Measurements from ENCODE around the gene RALGPS1.
"Not testable (repeated sequence)": the region's sequence is repeated elsewhere in the genome, so short reads cannot be mapped to it uniquely, and the experiment has no call there.

RALGPS1 gene

DNA sequence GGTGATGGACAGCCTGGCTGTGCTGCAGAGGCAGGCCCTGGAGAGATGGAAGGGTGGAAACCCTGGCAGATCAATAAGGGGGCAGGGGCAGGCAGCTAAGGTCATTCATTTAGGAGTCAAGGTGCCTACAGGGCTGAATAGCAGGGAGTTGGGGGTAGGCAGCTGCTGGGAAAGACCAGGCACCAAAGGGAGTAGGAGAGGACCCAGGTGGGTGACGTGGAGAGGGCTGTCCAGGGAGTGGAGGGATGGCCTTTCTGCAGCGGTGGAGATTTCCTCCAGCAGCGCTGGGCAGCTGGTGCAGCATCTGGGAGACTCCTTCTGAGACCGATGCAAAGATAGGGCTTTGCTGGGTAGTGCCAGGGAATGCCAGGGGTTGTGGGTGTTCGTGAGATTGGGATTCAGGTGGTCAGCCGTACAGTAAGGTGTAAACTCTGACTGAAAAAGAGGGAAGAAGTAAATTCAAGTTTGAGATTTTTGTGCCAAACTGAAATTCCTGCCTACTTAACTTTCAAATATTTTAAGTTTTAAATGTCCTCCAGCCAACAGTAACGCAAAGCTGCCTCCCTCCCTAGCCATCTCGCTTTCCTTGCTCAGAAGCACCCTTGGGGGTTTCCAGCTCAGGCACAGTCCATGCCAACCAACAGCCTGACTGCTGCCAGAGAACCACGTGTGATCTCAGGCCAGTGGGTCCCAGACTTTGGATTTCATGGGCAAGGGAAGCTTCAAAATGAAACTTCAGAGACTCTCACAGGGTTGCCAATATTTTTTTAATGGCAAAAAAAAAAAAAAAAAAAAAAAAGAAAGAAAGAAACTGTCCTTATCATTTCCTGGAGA, 226.5 kb downstream of the RALGPS1 start:
- DNase-seq: no peak

DNA sequence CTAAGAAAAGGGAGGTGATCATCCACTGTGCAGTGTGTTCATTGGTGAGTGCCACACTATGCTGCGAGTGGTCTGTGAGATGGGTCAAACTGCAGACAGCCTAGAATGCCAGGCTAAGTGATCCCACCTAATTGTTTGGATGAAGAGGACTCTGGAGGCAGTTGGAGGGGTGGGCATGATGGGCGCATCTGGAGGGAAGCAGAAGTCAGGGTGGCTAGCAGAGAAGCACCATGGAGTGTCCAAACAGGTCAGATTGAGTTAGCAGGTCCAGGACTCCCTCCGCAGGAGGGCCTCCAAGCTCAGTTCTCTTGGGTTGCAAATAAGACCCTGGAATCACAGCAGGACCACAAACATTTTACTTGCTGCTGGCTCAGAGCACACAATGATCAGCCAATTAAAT, 227.7 kb downstream of the RALGPS1 start:
- no peak for DNase-seq

DNA sequence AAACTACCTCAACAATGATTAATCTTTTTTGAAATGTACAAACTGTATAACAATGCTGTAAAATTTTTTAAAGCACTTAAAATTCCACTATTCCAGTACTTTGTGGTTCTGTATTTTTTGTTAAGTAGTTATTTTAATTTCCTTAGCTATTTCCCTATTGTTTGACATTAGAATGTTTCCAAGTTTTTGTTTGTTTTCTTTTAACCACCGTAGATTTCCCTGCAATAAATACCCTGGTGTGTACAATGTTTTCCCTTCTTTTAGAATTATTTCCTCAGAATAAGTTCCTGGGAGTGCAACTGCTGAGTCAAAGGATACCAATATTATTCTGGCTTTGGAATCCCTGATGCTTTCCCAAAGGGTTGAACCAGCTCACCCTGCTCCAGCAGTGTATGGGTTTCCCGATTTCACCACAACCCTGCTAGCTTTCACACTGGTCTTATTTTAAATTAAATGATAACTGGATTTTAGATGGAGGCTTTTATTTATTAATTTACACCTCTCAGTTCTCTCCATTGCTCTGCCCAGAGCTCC, 228.4 kb downstream of the RALGPS1 start:
- no peak for DNase-seq

DNA sequence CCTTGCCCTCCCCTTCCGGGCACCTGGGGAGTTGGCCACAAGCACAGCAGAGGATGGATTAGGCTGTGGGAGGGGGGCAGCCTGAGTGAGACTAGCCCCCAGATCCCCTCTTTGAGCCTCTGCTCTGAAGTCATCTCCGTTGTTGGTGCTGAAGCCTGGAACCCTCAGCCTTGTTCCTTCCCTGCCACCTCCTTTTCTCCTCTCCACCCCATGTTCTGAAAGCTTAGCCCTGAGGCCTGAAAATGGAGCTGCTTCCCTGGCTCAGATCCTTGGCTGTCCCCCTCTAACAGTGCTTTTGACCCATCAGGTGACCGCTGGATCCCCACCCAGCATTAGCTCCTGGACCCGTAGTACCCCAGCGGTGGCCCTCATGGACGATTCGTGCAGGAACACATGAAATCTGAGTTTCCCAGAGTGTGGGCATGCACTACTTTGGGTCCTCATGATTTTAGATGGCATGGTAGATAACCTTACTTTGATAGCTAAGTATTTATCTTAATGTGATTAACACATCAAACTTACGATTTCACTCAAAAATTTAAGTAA, 229.4 kb downstream of the RALGPS1 start:
- no peak for DNase-seq

DNA sequence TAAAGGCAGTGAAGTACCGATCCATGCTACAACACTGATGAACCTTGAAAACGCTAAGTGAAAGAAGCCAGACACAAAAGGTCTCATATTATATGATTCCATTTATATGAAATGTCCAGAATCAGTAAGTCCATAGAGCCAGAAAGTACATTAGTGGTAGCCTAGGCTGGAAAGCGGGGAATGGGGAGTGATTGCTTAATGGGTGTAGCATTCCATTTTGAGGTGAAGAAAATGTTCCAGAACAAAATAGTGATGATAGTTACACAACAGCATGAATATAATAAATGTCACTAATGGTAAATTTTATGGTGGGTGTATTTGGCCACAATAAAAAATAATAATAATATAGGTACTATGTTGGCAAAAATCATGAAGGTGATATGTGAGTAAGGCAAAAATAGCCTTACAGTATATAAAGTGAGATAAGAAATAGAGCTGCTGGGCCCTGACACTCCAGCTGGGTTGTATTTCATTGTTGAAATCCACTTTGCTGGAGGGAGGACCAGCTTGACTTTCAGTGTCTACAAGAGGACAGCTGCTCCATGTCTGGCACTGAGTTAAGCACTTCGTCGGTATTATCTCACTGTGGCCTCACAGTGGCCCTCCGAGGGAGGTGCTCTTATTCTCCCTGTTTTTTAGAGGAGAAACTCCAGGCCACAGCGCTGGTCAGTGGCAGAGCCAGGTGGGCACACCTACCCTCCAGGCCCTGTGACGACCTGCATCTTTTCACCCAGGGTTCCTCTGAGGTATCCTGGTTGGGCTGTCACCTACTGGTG, 230.3 kb downstream of the RALGPS1 start:
- no peak for DNase-seq

DNA sequence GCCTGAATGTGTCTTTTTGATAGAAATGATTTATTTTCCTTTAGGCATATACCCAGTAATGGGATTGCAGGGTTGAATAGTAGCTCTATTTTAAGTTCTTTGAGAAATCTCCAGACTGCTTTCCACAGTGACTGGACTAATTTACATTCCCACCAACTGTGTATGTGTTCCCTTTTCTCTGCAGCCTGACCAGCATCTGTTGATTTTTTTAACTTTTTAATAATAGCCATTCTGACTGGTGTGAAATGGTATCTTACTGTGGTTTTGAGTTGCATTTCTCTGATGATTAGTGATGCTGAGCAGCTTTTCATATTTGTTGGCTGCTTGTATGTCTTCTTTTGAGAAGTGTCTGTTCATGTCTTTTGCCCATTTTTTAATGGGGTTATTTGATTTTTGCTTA, 232.3 kb downstream of the RALGPS1 start:
- not testable (repeated sequence) for DNase-seq

DNA sequence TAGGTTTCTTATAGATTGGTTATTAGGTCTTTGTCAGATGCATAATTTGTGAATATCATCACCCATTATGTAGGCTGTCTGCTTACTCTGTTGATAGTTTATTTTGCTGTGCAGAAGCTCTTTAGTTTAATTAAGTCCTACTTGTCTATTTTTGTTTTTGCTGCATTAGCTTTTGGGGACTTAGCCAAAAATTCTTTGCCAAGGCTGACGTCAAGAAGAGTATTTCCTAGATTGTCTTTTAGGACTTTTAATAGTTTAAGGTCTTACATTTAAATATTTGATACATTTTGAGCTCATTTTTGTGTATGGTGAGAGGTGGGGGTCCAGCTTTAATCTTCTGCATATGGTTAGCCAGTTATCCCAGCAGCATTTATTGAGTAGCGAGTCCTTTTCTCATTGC, 232.7 kb downstream of the RALGPS1 start:
- no peak for DNase-seq

DNA sequence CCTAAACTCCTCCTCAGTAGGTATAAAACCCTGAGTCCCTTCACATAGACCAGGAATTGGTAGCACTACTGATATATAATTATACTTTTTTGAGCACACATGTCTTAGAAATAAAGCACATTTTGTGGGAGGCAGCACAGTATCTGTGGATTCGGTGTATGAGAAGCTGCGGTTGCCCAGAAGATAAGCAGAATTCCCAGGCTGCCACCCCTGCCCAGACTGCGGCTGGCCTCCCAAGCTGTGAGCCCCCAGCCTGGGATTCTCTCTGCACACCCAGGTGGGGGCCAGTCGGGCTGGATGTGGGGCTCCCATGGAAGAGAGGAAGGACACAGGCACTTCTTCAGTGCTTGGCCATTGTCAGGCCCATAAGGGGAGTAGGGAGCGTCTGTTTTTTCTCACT, 233.4 kb downstream of the RALGPS1 start:
- no peak for DNase-seq

DNA sequence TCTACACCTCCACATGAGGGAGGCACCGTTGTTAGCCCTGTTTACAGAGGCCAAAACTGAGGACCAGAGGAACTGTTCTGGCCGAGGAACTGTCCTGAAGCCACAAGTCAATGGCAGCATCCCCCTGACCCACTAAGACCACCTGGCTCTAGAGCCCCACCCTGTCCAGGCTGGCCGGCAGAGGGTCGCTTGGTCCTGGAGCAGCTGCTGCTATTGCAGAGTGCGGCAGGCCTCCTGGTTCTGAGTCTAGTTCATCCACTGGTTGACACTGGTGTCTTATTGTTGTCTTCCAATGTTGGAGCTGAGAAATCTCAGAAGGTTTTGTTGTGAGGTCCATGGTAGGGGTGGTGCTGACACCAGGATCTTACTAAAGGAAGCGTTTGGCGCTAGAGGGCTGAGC, 234.4 kb downstream of the RALGPS1 start:
- no peak for DNase-seq

DNA sequence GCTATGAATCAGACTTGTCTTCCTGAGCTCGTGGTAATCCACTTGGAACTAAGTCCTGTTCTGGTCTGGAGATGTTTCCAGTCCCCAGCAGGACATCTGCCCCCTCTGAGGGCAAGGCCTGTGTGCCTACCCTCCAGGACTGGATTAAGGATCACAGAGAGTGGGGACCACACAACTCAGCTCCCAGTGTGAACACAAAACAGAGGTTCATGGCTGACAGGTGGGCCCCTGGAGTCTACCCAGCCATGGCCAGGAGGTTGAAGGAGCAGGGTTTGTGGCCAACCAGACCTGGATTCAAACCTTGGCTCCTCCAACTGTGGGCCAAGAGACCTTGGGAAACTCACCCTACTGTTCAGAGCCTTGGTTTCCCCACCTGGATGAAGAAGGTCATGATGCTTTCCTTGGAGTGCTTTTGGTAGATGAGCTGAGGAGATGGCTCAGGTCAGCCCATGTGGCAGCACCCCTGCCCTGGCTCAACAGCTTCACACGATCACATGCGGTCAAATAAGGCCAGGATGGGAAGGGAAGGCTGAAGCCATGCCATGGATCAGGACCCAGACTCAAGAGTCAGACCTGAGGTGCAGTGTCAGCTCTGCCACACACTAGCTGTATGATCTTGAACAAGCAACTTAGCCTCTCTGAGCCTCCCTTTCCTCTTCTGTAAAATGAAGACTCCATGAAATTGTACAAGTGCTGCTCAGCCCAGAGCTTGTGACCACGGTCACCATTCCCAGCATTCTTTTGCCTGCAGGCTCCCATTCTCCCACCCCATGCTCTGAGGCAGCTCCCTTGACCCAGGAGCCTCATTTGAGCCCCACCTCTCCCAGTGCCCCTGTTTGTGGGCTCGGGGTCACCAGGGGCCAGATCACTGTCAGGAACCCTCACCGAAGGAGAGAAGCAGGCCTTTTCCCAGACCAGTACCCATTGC, 235.1 kb downstream of the RALGPS1 start:
- no peak for DNase-seq

DNA sequence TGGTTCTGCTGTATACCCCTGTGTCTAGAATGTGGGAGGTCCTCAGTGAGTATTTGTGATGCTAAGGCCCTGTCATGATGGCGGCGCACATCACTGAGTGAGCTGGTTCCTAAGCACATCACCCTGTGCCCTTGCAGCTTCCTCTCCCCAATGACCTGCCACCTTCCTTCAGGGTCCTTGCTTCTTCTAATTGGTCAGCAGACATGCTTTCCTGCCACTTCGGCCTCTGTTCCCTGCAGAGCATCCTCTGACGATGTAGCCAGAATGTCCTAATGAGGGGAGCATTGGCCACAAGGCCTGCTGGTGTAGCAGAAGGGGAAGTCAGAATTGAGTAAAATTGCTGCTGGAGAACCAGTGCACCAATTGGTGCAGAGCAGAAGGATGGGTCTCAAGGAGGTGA, 238.9 kb downstream of the RALGPS1 start:
- DNase-seq: no peak

DNA sequence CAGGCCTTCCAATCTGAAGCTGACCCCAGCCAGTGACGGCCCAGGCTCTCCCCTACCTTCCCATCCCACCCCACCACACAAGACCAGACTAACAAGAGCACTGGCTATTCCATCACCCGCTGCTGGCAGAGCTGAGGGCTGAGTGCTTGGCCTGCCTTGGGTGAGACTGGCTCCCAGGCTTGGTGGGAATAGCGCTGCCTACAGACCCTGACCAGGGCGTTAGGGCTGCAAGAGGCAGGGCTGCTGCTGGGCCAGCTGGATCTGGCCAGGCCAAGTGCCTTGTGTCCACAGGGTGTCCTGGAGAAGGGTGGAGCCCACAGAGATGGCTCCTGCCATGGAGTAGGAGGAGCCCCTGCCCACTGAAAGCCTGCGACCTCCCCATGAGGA, 239.4 kb downstream of the RALGPS1 start:
- no peak for DNase-seq

DNA sequence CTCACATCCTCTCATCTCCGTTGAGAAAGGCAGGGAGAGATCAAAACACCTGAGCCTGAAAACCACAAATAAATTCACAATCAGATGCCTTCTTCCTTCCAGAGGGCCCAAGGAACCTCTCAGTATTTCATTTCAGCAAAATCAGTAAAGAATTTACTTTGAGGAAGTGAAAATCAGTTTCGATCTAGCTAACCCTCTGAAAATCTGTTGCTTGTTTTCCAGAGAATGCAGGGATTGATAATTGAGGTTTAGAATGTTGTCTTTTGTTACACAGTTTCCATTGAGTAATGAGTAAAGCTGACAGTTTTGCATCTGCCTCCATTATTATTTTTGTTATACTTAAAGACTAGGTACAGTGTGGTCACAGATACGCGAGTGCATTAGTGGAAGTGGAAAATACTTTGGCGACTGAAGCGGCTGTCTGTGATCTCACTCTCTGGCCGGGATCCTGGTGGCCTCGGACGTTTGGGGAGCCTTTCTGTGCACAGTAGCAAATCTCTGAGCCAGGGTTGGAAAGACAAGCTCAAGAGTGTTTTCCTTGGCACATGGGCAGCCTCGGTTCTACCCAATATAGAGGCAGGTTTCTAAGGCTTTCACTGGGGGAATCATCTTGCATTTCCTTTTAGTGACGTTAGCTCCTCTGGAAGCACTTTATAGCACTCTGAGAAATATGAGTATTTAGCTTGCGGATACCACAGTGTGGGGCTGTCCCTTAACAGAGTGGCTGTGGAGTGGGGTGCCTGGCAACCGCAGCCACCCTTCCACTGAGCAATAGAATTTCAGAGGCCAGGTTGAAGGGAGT, 240.0 kb downstream of the RALGPS1 start:
- DNase-seq: peak; percentile 31

DNA sequence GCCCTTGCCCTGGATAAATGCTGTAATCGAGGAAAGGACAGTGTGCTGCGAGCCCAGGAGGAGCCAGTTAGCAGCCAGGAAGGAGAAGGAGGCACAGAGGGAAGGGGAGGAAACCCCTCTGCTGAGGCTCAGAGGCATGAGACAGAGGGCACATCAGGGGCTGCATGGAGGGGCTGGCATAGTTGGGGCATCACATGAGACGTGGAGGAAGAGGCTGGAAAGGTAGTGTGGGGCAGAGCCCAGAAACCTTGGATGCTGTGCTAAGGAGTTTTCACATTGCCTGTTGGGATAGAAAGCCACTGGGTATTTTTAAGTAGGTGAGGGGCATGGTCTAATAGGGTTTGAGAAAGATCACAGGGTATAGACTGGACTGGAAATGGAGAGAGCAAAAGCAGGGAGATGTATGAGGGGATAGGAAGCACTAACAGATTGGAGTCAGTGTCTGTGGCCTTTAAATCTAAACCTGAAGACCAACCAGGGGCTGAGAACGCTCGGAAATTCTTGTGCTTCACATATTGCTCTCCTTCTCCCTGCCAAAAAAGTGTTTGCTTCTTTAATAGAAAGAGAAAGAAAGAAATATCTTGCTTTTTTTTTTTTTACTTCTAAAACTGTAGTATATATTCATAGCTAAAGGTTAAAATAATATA, 240.9 kb downstream of the RALGPS1 start:
- DNase-seq: no peak

DNA sequence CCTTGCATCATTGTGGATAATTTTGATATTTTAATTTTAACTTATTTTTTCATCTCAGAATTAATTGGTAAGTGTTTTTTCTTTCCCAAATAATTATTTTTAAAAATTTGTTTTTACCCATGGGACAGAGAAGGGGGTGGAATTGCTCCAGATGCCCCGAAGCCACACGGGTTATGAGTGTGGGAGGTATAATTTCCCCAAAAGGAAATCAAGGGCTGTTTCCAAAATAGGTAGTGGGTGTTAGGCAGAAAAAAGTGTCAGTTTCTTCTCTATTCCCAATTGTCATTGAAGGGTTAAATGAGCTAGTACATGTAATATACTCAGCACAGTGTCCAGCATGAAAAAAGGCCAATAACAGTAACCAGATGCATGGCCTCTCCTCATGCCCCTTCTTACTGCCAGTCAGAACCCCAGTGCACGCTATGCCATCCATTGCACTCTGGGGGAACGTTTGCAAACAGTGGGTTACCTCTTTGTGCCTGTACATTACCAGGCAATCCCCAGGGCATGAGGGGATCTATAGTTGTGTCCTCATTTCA, 244.3 kb downstream of the RALGPS1 start:
- no peak for DNase-seq

DNA sequence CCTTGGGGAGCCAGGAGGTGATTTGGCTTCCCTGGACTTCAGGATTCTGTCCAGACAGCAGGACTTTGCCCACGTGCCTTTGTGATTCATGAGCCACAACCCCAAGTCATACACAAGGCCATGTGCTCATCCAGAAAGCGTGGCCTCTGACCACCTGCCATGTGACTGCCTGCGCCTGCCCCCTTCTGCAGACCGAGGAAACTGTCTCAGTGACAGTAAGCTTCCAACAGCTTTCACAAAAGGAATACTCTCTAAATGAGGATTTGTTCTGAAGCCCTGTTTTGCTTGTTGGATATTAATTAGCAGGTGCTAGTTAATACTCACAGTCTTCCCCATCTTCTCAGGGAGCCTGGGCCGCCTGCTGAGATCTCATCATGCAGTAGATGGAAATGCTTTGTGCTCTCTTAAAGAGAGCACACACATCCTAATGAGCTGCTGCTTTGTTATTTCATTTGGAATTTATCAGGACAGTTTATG, 244.8 kb downstream of the RALGPS1 start:
- DNase-seq: no peak

DNA sequence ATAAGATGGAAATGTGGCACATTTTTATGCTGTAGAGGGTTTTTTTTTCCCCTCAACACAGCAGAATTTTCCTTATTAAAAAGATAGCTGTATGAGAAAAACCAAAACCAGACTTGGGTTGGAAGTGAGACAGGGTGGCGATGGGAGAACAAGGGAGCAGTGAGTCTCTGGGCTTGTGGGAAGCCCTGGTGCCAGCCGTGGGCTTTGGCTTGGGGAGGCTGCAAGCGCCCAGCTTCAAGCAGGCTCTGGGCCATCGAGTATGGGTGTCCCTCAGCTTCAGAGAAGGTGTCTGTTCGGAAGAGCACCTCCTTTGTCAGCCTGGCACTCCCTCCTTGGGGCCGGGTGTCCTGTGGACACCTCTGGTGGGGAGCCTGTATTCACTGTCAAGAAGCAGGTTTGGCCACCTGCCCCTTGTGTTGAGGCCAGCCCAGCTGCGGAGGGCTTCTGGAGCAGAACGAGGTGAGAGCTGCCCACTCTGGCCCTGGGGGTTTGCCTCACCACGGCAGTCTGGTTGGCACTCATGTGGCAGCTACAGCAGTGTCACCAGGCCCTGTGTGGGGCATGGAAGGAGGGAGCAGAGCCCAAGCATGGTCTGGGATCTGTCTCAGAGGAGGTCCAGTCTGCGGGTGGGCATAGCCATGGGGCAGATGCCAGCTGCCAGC, 245.5 kb downstream of the RALGPS1 start:
- no peak for DNase-seq

DNA sequence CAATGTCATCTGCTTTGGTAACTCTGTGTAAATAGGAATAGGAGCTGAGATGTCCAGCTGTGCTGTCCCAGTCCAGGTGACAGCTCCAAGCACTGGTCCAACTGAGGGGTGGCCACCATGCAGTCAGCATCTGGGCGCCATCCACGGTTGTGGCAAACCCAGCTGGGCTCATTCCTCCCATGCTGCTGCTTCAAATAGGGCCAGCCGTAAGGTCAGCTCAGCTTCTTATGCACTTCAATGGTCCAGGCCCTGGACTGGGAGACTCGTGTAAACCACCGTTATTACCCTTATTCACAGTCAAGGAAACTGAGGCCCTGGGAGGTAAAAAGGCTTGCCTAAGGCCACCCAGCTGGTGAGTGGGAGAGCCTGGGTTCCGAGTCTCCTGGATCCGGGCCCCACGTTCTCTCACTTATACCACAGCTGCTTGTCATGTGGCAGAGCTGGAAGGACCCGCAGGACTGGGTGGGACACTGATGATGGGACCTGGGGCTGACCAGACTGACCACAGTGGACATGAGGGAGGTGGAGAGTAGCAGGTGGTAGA, 246.6 kb downstream of the RALGPS1 start:
- no peak for DNase-seq

DNA sequence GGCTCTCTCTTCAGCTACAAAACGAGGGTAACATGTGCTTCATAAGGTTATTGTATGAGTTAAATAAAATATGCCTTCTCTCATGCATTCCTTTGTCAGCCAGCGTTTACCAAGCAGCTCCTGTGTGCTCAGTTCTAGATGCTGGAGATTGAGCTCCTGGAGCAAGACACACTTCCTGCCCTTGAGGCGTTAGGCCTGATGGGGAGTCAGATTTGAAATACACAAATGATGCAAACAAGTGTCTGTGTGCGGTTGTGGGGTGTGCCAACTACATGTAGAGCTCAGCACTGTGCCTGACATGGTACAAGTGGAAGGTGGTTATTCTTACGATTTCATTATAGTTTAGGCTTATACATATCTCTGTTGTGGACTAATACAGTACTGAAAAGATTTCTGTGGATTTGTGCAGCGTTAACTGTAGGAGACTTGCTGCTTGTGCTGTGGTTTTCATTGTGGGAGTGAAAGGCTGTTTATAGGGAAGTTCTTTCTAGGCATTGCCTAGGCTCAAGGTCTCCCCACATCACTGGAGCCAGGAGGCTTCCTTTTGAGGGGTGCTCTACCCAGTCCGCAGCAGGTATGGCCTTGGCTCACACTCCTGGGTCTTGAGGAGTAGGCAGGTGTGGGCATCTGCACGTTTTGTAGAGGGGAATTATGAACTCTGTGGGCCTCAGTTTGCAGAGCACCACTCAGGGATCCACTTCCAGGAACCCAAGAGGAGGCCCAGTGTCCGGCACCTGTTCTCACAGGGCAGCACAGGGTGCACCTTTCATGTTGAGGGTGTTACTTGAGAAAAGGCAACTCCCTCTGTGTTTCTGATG, 247.7 kb downstream of the RALGPS1 start:
- no peak for DNase-seq
